DND-41 (cell line): ENCODE data around the gene LMO1.

Source experiments
- ATAC-seq: fragments of 200-7000 bp; cut with Tn5 transposase; 3 replicates; pipeline ENCODE4 v1.9.1; 2021; ENCODE audit warnings: low read depth; ENCODE audit not compliant: insufficient read depth
- DNase-seq: peaks from one replicate; pipeline ENCODE4 v3.0.0-alpha.2; 2020
- H2AFZ ChIP-seq: 2 replicates; pipeline ENCODE4 v1.6.0; 2012; ENCODE audit warnings: low read depth, low read length
- H3K27ac ChIP-seq: 2 replicates; pipeline ENCODE4 v1.5.1; 2012; ENCODE audit warnings: low read length, inconsistent platforms
- H3K27me3 ChIP-seq: fragments of 200-600 bp; sonication (generic); 2 replicates; pipeline ENCODE4 v1.6.0; 2012; ENCODE audit warnings: low read length, mild to moderate bottlenecking, inconsistent platforms; ENCODE audit not compliant: insufficient read depth, poor library complexity
- H3K36me3 ChIP-seq: 2 replicates; pipeline ENCODE4 v1.5.1; 2012; ENCODE audit warnings: low read length, inconsistent platforms; ENCODE audit not compliant: insufficient read depth
- H3K4me1 ChIP-seq: 2 replicates; pipeline ENCODE4 v1.5.1; 2012; ENCODE audit warnings: mild to moderate bottlenecking, low read length; ENCODE audit not compliant: insufficient read depth
- H3K4me2 ChIP-seq: 2 replicates; pipeline ENCODE4 v1.6.0; 2012; ENCODE audit warnings: mild to moderate bottlenecking, moderate library complexity, low read length, inconsistent platforms; ENCODE audit not compliant: insufficient read depth
- H3K4me3 ChIP-seq, 2 experiments: fragments of 200-600 bp in 1 of 2; shearing (Covaris generic) in 1 of 2; 2 replicates each; pipeline ENCODE4 v1.5.1; 2012 to 2016; ENCODE audit warnings: inconsistent platforms in 2 of 2, low read length in 2 of 2, mild to moderate bottlenecking in 2 of 2, low read depth in 1 of 2, moderate library complexity in 1 of 2
- H3K79me2 ChIP-seq: 2 replicates; pipeline ENCODE4 v1.6.0; 2012; ENCODE audit warnings: low read length, inconsistent platforms; ENCODE audit not compliant: insufficient read depth
- H3K9ac ChIP-seq: 2 replicates; pipeline ENCODE4 v1.6.0; 2012; ENCODE audit warnings: low read depth, mild to moderate bottlenecking, inconsistent platforms, low read length, moderate library complexity
- H3K9me3 ChIP-seq: 2 replicates; pipeline ENCODE4 v1.5.1; 2012; ENCODE audit warnings: low read length, moderate library complexity, mild to moderate bottlenecking, inconsistent platforms; ENCODE audit not compliant: insufficient read depth, severe bottlenecking
- H4K20me1 ChIP-seq: 2 replicates; pipeline ENCODE4 v1.6.0; 2012; ENCODE audit warnings: low read length; ENCODE audit not compliant: insufficient read depth
- CTCF ChIP-seq: IDR thresholded peaks from 2 replicates; pipeline ENCODE4 v1.5.1; 2012; ENCODE audit warnings: borderline replicate concordance, low read length, moderate library complexity, mild to moderate bottlenecking; ENCODE audit not compliant: poor library complexity, severe bottlenecking; ENCODE audit errors: extremely low read depth
- EZH2 ChIP-seq: IDR thresholded peaks from 3 replicates; pipeline ENCODE4 v1.6.1; 2012; ENCODE audit warnings: borderline replicate concordance, low read depth, mild to moderate bottlenecking, moderate library complexity, low read length, inconsistent platforms; ENCODE audit not compliant: severe bottlenecking

Gene LMO1

GRCh38 chr11:8271106-8271886 lies 7.6 kb upstream of the LMO1 start:
- no peak for TF ChIP-seq EZH2
- TF ChIP-seq CTCF = no peak
- Histone ChIP-seq H3K36me3 (no peaks in the 10 kb centered on the region), H3K27me3 (peaks cover 3% of the 10 kb centered on the region), H2AFZ (no peak overlapping the region), H3K27ac (no peak overlapping the region), H4K20me1 (no peaks in the 10 kb centered on the region), H3K4me1 (no peaks in the 10 kb centered on the region), H3K4me3 (no peak overlapping the region), H3K4me2 (no peak overlapping the region), H3K9me3 (no peaks in the 10 kb centered on the region), H3K9ac (no peak overlapping the region), H3K79me2 (no peaks in the 10 kb centered on the region)
- ATAC-seq (no peak), DNase-seq (no peak)

- Histone ChIP-seq H3K4me3 (no peak overlapping the region), H3K4me2 (no peak overlapping the region), H2AFZ (no peak overlapping the region), H3K79me2 (no peaks in the 10 kb centered on the region), H4K20me1 (no peaks in the 10 kb centered on the region), H3K27me3 (peaks cover 3% of the 10 kb centered on the region), H3K4me1 (no peaks in the 10 kb centered on the region), H3K9ac (no peak overlapping the region), H3K9me3 (no peaks in the 10 kb centered on the region), H3K27ac (no peak overlapping the region), H3K36me3 (no peaks in the 10 kb centered on the region)
- ATAC-seq = no peak
- TF ChIP-seq EZH2 (no peak), CTCF (no peak)
- DNase-seq = no peak
Observed at GRCh38 chr11:8269636-8270035, 6.0 kb upstream of the LMO1 start.

- ATAC-seq (no peak), DNase-seq (no peak)
- no peak overlapping the region for H3K9ac ChIP-seq
- H3K27ac ChIP-seq = no peak overlapping the region
- no peak overlapping the region for H3K4me2 ChIP-seq
- H3K79me2 ChIP-seq = no peaks in the 10 kb centered on the region
- no peak overlapping the region for H2AFZ ChIP-seq
- H3K36me3 ChIP-seq = no peaks in the 10 kb centered on the region
- H3K27me3 ChIP-seq = peaks cover 3% of the 10 kb centered on the region
- TF ChIP-seq CTCF = no peak
- no peak for TF ChIP-seq EZH2
- no peaks in the 10 kb centered on the region for H4K20me1 ChIP-seq
- H3K9me3 ChIP-seq = no peaks in the 10 kb centered on the region
- H3K4me3 ChIP-seq = no peak overlapping the region
- H3K4me1 ChIP-seq = no peaks in the 10 kb centered on the region
Observed at GRCh38 chr11:8268530-8269400, 5.1 kb upstream of the LMO1 start.
